RCC 7860 (cell line): ENCODE results near the gene FRAT2.

Source experiments
- DNase-seq: peaks from one replicate; pipeline ENCODE4 v3.0.0-alpha.2; 2015; ENCODE audit warnings: low spot score
- FAIRE-seq: peaks from 2 replicates; lab custom pipeline; 2012; peaks lifted over from hg19 to GRCh38; lab: Jason Lieb, UNC

Gene FRAT2

GRCh38 chr10:97327348-97328294 lies 6.9 kb downstream of the FRAT2 start:
- no peak for FAIRE-seq
- DNase-seq, result no peak

GRCh38 chr10:97325754-97326153 lies 8.8 kb downstream of the FRAT2 start:
- DNase-seq, result no peak
- FAIRE-seq, result no peak

- DNase-seq (no peak), FAIRE-seq (no peak)
These were observed 11.0 kb downstream of the FRAT2 start for GRCh38 chr10:97323501-97323900.

DNA sequence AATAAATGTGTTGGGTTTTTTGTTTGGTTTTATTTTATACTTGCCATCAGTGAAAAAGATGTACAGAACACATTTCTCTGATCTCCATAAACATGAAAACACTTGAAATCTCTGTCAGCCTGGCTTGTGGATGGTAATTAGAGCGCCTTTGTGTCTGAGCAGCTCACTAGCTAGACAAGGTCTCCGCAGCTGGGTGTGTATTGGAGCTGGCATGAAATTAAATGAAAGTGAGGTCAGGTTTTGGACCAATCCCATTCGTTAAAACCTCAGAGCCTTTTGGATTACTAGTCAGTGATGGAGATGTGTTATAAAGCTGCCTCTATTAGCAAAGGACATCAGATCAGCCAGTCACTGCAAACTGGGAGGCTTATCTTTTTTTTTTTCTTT lies 12.7 kb downstream of the FRAT2 start:
- FAIRE-seq (no peak), DNase-seq (no peak)

DNA sequence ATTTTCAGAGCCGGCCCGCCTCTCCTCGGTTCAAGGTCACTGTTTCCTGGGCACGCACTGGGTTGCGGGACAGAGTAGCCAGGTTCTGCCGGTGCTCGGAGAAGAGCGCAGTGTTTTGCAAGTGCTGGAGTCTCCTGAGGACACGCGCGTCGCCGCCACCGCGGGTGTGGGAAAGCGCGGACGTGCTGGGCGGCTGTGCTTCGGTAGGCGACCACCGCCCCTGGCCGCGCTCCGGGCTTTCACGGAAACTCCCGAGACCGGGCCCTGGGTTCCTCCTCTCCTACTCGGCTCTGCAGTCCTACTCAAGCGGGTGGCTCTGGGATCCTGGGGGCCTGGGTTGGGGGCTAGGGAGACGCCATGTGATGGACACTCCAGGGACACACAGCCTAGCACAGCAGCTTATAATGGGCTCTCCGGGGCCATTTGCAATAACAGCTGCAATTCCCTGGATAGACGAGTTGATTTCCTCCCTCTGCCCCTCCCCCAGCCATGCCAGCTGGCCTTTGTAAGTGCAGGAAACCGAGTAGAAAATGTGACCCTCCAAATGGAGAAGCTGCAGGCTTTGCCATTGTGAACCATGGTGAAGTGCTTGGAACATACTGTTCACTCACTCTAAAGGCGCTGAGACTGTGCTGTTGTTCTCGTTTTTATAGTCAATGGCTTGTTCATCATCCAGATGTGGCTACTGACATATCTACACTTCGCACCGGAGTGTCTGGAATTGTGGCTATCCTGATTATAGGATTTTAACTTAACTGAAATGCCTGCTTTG lies 13.3 kb downstream of the FRAT2 start:
- no peak for DNase-seq

GRCh38 chr10:97320480-97321031 lies 14.0 kb downstream of the FRAT2 start:
- FAIRE-seq (no peak), DNase-seq (no peak)

More for the DNA sequence above, 13.3 kb downstream of the FRAT2 start:
- FAIRE-seq, result no peak

DNA sequence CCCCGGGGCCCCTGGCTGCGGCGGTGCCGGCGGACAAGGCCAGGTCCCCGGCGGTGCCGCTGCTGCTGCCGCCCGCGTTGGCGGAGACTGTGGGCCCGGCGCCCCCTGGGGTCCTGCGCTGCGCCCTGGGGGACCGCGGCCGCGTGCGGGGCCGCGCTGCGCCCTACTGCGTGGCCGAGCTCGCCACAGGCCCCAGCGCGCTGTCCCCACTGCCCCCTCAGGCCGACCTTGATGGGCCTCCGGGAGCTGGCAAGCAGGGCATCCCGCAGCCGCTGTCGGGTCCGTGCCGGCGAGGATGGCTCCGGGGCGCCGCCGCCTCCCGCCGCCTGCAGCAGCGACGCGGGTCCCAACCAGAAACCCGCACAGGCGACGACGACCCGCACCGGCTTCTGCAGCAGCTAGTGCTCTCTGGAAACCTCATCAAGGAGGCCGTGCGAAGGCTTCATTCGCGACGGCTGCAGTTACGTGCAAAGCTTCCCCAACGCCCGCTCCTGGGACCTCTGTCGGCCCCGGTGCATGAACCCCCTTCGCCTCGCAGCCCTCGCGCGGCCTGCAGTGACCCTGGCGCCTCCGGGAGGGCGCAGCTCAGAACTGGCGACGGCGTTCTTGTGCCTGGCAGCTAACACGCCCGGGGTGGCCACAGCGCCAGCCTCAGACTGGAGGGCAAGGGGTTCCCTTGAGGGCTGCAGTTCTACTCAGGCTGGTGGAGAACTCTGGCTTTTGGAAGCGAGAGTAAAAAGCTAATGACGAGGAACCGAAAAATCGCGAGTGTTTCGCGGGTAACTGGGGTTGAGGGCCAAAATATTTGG lies 14.7 kb downstream of the FRAT2 start:
- DNase-seq (no peak), FAIRE-seq (no peak)

DNA sequence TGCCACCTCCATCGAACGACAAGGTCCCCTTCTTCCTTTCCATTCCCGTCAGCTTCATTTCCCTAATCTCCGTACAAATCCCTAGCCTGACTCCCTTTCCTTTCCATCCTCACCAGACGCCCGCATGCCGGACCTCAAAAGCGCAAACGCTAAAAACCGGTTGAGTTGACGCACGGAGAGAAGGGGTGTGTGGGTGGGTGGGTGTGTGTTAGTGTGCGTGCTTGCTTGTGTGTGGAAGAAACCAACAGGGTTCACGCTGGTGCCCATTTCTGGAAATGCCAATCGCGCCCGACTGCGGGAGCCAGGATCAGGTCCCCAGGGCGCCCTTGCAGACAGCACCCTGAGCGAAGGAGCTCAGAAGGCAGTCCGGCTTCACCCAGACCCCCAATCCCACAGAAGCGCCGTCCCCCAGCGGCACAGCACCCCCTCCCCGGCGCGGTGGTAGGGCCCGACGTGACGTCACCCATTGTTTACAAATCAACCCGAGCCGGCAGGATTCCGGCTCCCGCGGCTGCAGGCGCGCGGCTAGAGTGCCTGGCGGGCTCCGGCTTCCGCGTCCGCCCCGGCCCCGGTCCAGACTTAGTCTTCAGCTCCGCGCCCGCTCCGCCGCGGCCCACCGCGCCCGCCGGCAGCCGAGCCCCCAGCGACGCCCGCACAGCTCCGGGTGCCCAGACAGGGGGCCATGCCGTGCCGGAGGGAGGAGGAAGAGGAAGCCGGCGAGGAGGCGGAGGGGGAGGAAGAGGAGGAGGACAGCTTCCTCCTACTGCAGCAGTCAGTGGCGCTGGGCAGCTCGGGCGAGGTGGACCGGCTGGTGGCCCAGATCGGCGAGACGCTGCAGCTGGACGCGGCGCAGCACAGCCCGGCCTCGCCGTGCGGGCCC lies 15.5 kb downstream of the FRAT2 start, which contains the start of gene FRAT1:
Gene FRAT1 (plus strand): TSS at position 500 of the 880 bp plus-strand sequence. CDS start 183 bp downstream, at position 683.
- no peak for FAIRE-seq
- peak; percentile 54 for DNase-seq

- DNase-seq (no peak), FAIRE-seq (no peak)
These were observed 19.9 kb downstream of the FRAT2 start for GRCh38 chr10:97314671-97315070.

GRCh38 chr10:97312897-97313296 lies 21.6 kb downstream of the FRAT2 start:
- FAIRE-seq (no peak), DNase-seq (no peak)

GRCh38 chr10:97311111-97311626 lies 23.4 kb downstream of the FRAT2 start:
- FAIRE-seq, result no peak
- DNase-seq, result no peak

GRCh38 chr10:97307866-97308780 lies 26.4 kb downstream of the FRAT2 start:
- FAIRE-seq, result no peak
- no peak for DNase-seq

DNA sequence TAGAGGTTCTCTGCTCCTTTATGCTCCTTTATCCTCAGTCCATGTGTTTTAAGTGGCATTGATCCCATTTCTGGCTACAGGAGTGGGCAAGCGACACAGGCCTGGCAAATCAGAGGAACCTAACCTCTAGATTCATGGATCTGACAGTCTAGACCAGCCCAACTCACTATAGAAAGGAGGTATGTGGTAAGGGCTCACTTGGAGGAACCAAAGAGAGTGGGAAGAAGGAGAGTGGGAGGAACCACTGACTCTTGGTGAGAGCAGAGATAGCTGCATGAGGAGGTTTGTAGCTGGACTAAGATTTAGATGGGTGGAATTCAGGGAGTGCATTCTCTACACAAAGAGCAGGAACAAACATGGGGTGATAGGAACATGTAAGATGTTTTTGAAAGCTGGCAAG lies 27.1 kb downstream of the FRAT2 start:
- no peak for FAIRE-seq
- no peak for DNase-seq

DNA sequence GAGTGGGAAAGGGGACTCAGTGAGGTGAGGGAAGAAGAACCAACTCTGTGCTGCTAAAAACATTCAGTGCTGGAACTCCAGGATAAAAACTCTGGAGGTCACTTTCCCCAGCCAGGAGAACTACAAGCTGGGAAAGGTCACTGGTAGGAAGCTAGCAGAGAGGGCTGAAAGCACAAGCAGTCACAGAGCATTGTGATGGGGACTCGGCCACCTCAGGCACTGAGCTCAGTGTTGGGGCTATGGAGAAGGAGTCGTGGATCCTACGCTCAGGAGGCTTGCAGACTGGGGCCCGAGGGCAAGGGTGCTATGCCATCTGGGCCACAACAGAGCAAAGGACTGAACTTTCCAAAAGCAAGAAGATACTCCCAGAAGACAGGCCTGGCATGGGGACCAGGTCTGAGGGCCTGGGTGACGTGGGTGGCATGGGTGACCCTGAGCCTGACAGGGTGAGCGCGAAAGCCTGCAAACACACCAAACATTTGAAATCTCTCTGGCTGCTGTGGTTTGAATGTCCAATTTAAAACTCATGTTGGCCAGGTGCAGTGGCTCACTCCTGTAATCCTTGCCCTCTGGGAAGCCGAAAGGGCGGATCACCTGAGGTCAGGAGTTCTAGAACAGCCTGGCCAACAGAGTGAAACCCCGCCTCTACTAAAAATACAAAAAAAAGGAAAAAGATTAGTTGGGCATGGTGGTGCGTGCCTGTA lies 32.3 kb downstream of the FRAT2 start:
- no peak for FAIRE-seq
- no peak for DNase-seq

DNA sequence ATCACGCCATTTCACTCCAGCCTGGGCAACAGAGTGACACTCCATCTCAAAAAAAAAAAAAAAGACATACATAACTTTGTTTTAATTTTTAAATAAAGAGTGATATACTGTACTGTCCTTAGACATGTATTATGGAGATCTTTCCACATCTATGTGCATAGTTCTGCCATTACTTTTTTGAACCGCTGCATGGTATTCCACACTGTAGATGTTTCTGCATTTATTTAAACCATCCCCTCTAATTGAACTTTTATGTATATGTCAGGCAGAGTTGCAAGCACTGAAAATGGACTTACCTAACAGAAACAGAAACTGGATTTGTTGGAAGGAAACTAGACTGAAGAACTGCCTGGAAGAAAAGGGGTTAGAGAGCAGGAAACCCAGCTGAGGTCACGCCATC lies 33.5 kb downstream of the FRAT2 start:
- FAIRE-seq, result no peak

DNA sequence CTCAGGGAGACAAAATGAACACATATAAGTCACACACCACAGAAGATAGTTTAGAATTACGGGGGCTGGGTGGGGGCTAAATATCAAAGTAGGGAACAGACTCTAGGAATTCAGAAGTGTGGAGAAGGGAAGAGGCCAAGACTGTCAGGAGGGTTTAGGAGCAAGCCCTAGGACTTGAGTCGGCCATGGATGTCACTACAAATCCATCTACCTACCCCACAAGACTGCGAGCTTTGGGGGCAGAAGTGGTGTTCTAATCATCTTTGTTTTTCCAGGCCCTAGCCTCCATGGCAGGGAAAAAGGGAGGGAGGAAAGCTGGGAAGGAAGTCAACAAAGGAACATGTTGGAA lies 36.3 kb downstream of the FRAT2 start:
- DNase-seq, result no peak
- no peak for FAIRE-seq

More for the DNA sequence above, 33.5 kb downstream of the FRAT2 start:
- no peak for DNase-seq

DNA sequence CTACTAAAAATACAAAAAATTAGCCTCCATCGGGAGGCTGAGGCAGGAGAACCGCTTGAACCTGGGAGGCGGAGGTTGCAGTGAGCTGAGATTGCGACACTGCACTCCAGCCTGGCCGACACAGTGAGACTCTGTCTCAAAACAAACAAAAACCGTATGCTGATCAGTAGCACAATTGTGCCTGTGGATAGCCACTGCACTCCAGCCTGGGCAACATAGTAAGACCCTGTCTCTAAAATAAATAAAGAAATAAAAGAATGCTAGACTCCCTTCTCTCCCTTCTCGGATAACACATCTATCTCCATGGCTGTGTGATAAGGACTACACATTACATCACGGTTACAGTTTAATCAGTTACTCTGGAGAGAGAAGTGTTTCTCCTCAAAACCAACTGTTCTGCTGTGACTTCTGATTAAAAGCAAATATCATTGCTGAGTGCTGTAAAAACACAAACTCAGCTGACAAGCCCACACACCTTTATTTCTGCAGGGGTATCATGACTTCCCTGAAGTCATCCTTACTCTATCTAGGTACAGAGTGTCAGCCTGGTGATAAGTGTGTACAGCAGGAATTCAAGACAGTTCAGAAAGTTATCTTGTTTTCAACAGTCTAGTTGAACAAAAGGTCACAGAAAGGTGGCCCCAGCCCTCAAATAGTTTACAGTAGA lies 36.8 kb downstream of the FRAT2 start:
- DNase-seq (no peak), FAIRE-seq (no peak)
